Measurements from ENCODE around the gene PDE10A.
"Not testable (repeated sequence)": the region's sequence is repeated elsewhere in the genome, so short reads cannot be mapped to it uniquely, and the experiment has no call there.

PDE10A gene

DNA sequence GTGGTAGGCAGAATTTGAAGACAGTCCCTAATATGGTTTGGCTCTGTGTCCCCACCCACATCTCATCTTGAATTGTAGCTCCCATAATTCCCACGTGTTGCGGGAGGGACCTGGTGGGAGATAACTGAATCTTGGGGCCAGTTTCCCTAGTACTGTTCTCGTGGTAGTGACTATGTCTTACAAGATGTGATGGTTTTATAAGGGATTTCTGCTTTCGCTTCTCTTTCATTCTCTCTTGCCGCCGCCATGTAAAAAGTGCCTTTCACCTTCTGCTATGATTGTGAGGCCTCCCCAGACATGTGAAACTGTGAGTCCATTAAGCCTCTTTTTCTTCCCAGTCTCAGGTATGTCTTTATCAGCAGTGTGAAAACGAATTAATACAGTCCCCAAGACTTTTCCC is 103.4 kb downstream of the PDE10A start:
- Histone ChIP-seq H3K27ac (ENCODE audit: low read length) (no peak overlapping the region), H3K9me3 (ENCODE audit: control insufficient read depth in 1 of 2, low read length in 2 of 2) (peaks cover 0 to 3% of the 10 kb centered on the region in 2 donors), H3K4me3 (ENCODE audit: low read depth in 1 of 2, low read length in 2 of 2) (no peak overlapping the region), H3K36me3 (ENCODE audit: control insufficient read depth in 1 of 2, insufficient read depth in 2 of 2, low read length in 2 of 2) (no peaks in the 10 kb centered on the region), H3K4me1 (ENCODE audit: control insufficient read depth in 1 of 2, insufficient read depth in 2 of 2, low read length in 2 of 2) (no peaks in the 10 kb centered on the region), H3K27me3 (ENCODE audit: low read depth, low read length) (no peaks in the 10 kb centered on the region)

- not testable (repeated sequence) for H3K36me3 ChIP-seq (ENCODE audit: control insufficient read depth in 1 of 2, insufficient read depth in 2 of 2, low read length in 2 of 2); H3K27me3 ChIP-seq (ENCODE audit: low read depth, low read length); H3K27ac ChIP-seq (ENCODE audit: low read length); H3K4me3 ChIP-seq (ENCODE audit: low read depth in 1 of 2, low read length in 2 of 2); H3K9me3 ChIP-seq (ENCODE audit: control insufficient read depth in 1 of 2, low read length in 2 of 2); H3K4me1 ChIP-seq (ENCODE audit: control insufficient read depth in 1 of 2, insufficient read depth in 2 of 2, low read length in 2 of 2)
Measured at GRCh38 chr6:165558097-165558496, 104.9 kb downstream of the PDE10A start.

DNA sequence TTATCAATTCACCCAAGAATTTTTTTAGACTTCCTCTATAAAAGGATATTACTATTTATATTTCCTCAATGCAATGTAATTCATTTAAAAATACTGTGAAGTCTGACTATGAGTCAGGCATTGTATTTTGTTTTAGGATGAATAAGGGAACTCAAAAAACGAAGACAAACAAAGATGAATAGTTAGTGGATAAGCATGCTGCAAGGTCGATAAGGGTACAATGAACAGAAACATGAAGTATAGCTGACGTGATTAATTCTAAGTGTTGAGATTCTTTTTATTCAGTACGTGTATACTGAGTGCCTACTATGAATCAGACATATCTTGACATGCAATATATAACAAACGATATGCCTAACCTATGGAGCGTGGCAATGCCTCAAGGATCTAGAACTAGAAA is 105.4 kb downstream of the PDE10A start:
- Histone ChIP-seq H3K9me3 (ENCODE audit: control insufficient read depth in 1 of 2, low read length in 2 of 2) (peaks cover 0 to 3% of the 10 kb centered on the region in 2 donors), H3K27me3 (ENCODE audit: low read depth, low read length) (no peaks in the 10 kb centered on the region), H3K4me1 (ENCODE audit: control insufficient read depth in 1 of 2, insufficient read depth in 2 of 2, low read length in 2 of 2) (no peaks in the 10 kb centered on the region), H3K27ac (ENCODE audit: low read length) (no peak overlapping the region), H3K4me3 (ENCODE audit: low read depth in 1 of 2, low read length in 2 of 2) (no peak overlapping the region), H3K36me3 (ENCODE audit: control insufficient read depth in 1 of 2, insufficient read depth in 2 of 2, low read length in 2 of 2) (no peaks in the 10 kb centered on the region)

- no peaks in the 10 kb centered on the region for H3K36me3 ChIP-seq (ENCODE audit: control insufficient read depth in 1 of 2, insufficient read depth in 2 of 2, low read length in 2 of 2)
- H3K4me3 ChIP-seq (ENCODE audit: low read depth in 1 of 2, low read length in 2 of 2), result no peak overlapping the region
- H3K27ac ChIP-seq (ENCODE audit: low read length), result no peak overlapping the region
- peaks cover 0 to 3% of the 10 kb centered on the region in 2 donors for H3K9me3 ChIP-seq (ENCODE audit: control insufficient read depth in 1 of 2, low read length in 2 of 2)
- no peaks in the 10 kb centered on the region for H3K4me1 ChIP-seq (ENCODE audit: control insufficient read depth in 1 of 2, insufficient read depth in 2 of 2, low read length in 2 of 2)
- H3K27me3 ChIP-seq (ENCODE audit: low read depth, low read length), result no peaks in the 10 kb centered on the region
Measured at GRCh38 chr6:165556116-165556843, 106.8 kb downstream of the PDE10A start.

DNA sequence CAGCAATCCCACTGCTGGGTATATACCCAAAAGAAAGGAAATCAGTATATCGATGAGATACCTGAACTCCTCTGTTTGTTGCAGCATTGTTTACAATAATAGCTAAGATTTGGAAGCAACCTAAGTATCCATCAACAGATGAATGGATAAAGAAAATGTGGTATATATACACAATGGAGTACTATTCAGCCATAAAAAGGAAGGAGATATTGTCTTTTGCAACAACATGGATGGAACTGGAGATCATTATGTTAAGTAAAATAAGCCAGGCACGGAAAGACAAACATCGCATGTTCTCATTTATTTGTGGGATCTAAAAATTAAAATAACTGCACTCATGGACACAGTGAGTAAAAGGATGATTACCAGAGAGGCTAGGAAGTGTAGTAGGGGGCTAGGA is 108.4 kb downstream of the PDE10A start:
- H3K9me3 ChIP-seq (ENCODE audit: control insufficient read depth in 1 of 2, low read length in 2 of 2); H3K27me3 ChIP-seq (ENCODE audit: low read depth, low read length); H3K27ac ChIP-seq (ENCODE audit: low read length); H3K4me3 ChIP-seq (ENCODE audit: low read depth in 1 of 2, low read length in 2 of 2); H3K36me3 ChIP-seq (ENCODE audit: control insufficient read depth in 1 of 2, insufficient read depth in 2 of 2, low read length in 2 of 2); H3K4me1 ChIP-seq (ENCODE audit: control insufficient read depth in 1 of 2, insufficient read depth in 2 of 2, low read length in 2 of 2): not testable (repeated sequence)

- H3K27me3 ChIP-seq (ENCODE audit: low read depth, low read length), result no peaks in the 10 kb centered on the region
- H3K4me1 ChIP-seq (ENCODE audit: control insufficient read depth in 1 of 2, insufficient read depth in 2 of 2, low read length in 2 of 2), result no peaks in the 10 kb centered on the region
- no peaks in the 10 kb centered on the region for H3K9me3 ChIP-seq (ENCODE audit: control insufficient read depth in 1 of 2, low read length in 2 of 2)
- H3K27ac ChIP-seq (ENCODE audit: low read length), result no peak overlapping the region
- no peaks in the 10 kb centered on the region for H3K36me3 ChIP-seq (ENCODE audit: control insufficient read depth in 1 of 2, insufficient read depth in 2 of 2, low read length in 2 of 2)
- no peak overlapping the region for H3K4me3 ChIP-seq (ENCODE audit: low read depth in 1 of 2, low read length in 2 of 2)
Measured at GRCh38 chr6:165552248-165552736, 110.7 kb downstream of the PDE10A start.

- H3K27me3 ChIP-seq (ENCODE audit: low read depth, low read length), result no peaks in the 10 kb centered on the region
- no peak overlapping the region for H3K27ac ChIP-seq (ENCODE audit: low read length)
- H3K4me3 ChIP-seq (ENCODE audit: low read depth in 1 of 2, low read length in 2 of 2), result no peak overlapping the region
- H3K4me1 ChIP-seq (ENCODE audit: control insufficient read depth in 1 of 2, insufficient read depth in 2 of 2, low read length in 2 of 2), result no peaks in the 10 kb centered on the region
- no peaks in the 10 kb centered on the region for H3K36me3 ChIP-seq (ENCODE audit: control insufficient read depth in 1 of 2, insufficient read depth in 2 of 2, low read length in 2 of 2)
- H3K9me3 ChIP-seq (ENCODE audit: control insufficient read depth in 1 of 2, low read length in 2 of 2), result no peaks in the 10 kb centered on the region
Measured at GRCh38 chr6:165551828-165552227, 111.2 kb downstream of the PDE10A start.

GRCh38 chr6:165548450-165548849 is 114.6 kb downstream of the PDE10A start:
- Histone ChIP-seq H3K4me1 (ENCODE audit: control insufficient read depth in 1 of 2, insufficient read depth in 2 of 2, low read length in 2 of 2) (no peaks in the 10 kb centered on the region), H3K27ac (ENCODE audit: low read length) (no peak overlapping the region), H3K27me3 (ENCODE audit: low read depth, low read length) (no peaks in the 10 kb centered on the region), H3K36me3 (ENCODE audit: control insufficient read depth in 1 of 2, insufficient read depth in 2 of 2, low read length in 2 of 2) (no peaks in the 10 kb centered on the region), H3K9me3 (ENCODE audit: control insufficient read depth in 1 of 2, low read length in 2 of 2) (no peaks in the 10 kb centered on the region), H3K4me3 (ENCODE audit: low read depth in 1 of 2, low read length in 2 of 2) (no peak overlapping the region)

- Histone ChIP-seq H3K27ac (ENCODE audit: low read length) (no peak overlapping the region), H3K27me3 (ENCODE audit: low read depth, low read length) (no peaks in the 10 kb centered on the region), H3K36me3 (ENCODE audit: control insufficient read depth in 1 of 2, insufficient read depth in 2 of 2, low read length in 2 of 2) (no peaks in the 10 kb centered on the region), H3K4me3 (ENCODE audit: low read depth in 1 of 2, low read length in 2 of 2) (no peak overlapping the region), H3K4me1 (ENCODE audit: control insufficient read depth in 1 of 2, insufficient read depth in 2 of 2, low read length in 2 of 2) (no peaks in the 10 kb centered on the region), H3K9me3 (ENCODE audit: control insufficient read depth in 1 of 2, low read length in 2 of 2) (no peaks in the 10 kb centered on the region)
Measured at GRCh38 chr6:165545806-165546205, 117.2 kb downstream of the PDE10A start.

DNA sequence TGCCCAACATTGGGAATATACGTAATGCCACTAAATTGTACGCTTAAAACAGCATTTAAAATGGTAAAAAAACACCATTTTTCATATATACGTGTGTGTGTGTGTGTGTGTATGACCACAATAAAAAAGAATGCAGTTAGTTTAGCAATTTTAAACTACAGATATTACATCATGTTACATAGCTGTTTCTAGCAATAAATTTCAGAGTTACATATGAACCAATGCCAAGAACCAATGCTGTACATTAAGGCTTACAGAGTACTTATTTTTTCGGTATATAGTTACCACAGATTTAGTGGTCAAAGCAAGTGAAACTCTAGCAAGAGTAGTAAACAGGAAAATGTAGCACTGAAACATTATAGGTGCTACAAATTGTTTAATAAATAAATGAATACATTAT is 119.3 kb downstream of the PDE10A start:
- Histone ChIP-seq H3K4me3 (ENCODE audit: low read depth in 1 of 2, low read length in 2 of 2) (no peak overlapping the region), H3K4me1 (ENCODE audit: control insufficient read depth in 1 of 2, insufficient read depth in 2 of 2, low read length in 2 of 2) (no peaks in the 10 kb centered on the region), H3K9me3 (ENCODE audit: control insufficient read depth in 1 of 2, low read length in 2 of 2) (no peaks in the 10 kb centered on the region), H3K36me3 (ENCODE audit: control insufficient read depth in 1 of 2, insufficient read depth in 2 of 2, low read length in 2 of 2) (no peaks in the 10 kb centered on the region), H3K27ac (ENCODE audit: low read length) (no peak overlapping the region), H3K27me3 (ENCODE audit: low read depth, low read length) (no peaks in the 10 kb centered on the region)

DNA sequence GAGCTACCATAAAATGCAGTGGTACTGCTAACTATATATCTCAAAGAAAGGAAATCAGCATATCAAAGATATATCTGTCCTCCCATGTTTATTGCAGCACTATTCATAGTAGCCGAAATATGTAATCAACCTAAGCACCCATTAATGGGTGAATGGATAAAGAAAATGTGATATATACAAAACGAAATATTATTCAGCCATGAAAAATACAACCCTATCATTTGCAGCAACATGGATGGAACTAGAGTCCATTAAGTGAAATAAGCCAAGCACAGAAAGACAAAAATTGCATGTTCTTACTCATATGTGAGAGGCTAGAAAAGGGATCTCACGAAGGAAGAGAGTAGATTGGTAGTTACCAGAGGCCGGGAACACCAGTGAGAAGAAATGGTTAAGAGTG is 126.1 kb downstream of the PDE10A start:
- no peaks in the 10 kb centered on the region for H3K27me3 ChIP-seq (ENCODE audit: low read depth, low read length)
- no peaks in the 10 kb centered on the region for H3K4me1 ChIP-seq (ENCODE audit: control insufficient read depth in 1 of 2, insufficient read depth in 2 of 2, low read length in 2 of 2)
- H3K9me3 ChIP-seq (ENCODE audit: control insufficient read depth in 1 of 2, low read length in 2 of 2), result no peaks in the 10 kb centered on the region

GRCh38 chr6:165519316-165519715 is 143.7 kb downstream of the PDE10A start:
- Histone ChIP-seq H3K4me1 (ENCODE audit: control insufficient read depth in 1 of 2, insufficient read depth in 2 of 2, low read length in 2 of 2) (no peaks in the 10 kb centered on the region), H3K9me3 (ENCODE audit: control insufficient read depth in 1 of 2, low read length in 2 of 2) (no peaks in the 10 kb centered on the region), H3K4me3 (ENCODE audit: low read depth in 1 of 2, low read length in 2 of 2) (no peak overlapping the region), H3K27me3 (ENCODE audit: low read depth, low read length) (no peaks in the 10 kb centered on the region), H3K36me3 (ENCODE audit: control insufficient read depth in 1 of 2, insufficient read depth in 2 of 2, low read length in 2 of 2) (no peaks in the 10 kb centered on the region), H3K27ac (ENCODE audit: low read length) (no peak overlapping the region)

More for the DNA sequence above, 126.1 kb downstream of the PDE10A start:
- Histone ChIP-seq H3K27ac (ENCODE audit: low read length) (no peak overlapping the region), H3K4me3 (ENCODE audit: low read depth in 1 of 2, low read length in 2 of 2) (no peak overlapping the region), H3K36me3 (ENCODE audit: control insufficient read depth in 1 of 2, insufficient read depth in 2 of 2, low read length in 2 of 2) (no peaks in the 10 kb centered on the region)

All from muscle layer of duodenum (tissue), 2 donors.